Stimulated activated CD8-positive, alpha-beta memory T cell treated with anti-CD3 and anti-CD28 coated beads, Interleukin-7, amount 100 ng/mL, for 24 hours (primary cell): ENCODE data around the gene NEDD4L.
"Not testable (repeated sequence)": the region's sequence is repeated elsewhere in the genome, so short reads cannot be mapped to it uniquely, and the experiment has no call there.

ENCODE experiments used
- DNase-seq: peaks from one replicate; pipeline ENCODE4 v3.0.0-alpha.2; 2020; ENCODE audit warnings: low read depth

The NEDD4L gene

GRCh38 chr18:58418361-58418760 is 374.3 kb downstream of the NEDD4L start:
- DNase-seq, result no peak

DNA sequence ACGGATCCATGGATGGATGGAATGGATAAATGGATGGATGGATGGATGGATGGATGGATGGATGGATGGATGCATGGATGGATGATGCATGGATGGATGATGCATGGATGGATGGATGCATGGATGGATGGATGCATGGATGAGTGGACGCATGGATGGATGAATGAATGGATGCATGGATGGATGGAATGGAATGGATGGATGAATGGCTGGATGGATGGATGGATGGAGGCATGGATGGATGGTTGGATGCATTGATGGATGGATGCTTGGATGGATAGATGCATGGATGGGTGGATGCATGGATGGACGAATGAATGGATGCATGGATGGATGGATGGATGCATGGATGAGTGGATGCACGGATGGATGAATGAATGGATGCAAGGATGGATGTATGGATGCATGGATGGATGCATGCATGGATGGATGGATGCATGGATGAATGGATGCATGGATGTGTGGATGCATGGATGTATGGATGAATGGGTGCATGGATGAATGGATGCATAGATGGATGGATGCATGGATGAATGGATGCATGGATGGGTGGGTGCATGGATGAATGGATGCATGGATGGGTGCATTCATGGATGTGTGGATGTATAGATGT is 375.7 kb downstream of the NEDD4L start:
- DNase-seq, result no peak

DNA sequence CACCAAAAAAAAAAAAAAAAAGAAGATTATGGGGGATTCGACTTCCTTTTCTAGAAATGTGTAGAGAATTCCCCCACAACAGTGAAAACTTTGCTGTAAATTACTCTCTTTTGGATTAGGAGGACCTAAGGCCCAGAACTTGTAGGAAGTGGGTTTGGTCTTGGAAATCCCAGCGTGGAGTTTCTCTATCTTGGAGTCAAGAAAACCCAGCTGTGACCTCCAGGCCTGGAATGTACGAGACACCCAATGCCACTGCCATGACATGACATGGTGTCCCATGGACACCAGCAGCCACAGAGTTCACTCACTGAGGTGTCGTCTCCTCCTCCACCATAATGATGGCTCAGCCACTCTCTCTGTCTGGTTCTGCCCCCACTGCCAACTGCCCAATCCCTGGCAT is 382.6 kb downstream of the NEDD4L start:
- DNase-seq, result no peak

GRCh38 chr18:58427321-58427720 is 383.3 kb downstream of the NEDD4L start:
- no peak for DNase-seq

DNA sequence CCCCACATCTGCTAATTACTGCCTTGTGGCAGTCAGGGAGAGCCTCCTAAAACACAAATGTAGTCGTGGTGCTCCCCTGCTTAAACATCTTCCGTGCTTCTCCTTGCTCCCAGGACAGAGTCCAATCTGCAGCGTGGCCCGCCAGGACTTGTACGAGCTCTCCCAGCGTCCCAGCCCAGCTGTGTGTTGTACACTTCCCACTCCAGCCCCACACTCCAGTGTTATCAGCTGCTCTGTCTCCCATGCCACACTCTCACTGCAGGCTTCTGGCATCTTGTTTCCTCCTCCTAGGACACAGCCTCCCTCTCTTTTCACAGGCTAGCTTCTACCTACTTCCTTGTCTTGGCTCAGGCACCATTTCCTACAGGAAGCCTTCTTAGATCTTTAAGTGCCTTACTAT is 385.4 kb downstream of the NEDD4L start:
- DNase-seq, result no peak

GRCh38 chr18:58431215-58431614 is 387.2 kb downstream of the NEDD4L start:
- DNase-seq, result no peak

DNA sequence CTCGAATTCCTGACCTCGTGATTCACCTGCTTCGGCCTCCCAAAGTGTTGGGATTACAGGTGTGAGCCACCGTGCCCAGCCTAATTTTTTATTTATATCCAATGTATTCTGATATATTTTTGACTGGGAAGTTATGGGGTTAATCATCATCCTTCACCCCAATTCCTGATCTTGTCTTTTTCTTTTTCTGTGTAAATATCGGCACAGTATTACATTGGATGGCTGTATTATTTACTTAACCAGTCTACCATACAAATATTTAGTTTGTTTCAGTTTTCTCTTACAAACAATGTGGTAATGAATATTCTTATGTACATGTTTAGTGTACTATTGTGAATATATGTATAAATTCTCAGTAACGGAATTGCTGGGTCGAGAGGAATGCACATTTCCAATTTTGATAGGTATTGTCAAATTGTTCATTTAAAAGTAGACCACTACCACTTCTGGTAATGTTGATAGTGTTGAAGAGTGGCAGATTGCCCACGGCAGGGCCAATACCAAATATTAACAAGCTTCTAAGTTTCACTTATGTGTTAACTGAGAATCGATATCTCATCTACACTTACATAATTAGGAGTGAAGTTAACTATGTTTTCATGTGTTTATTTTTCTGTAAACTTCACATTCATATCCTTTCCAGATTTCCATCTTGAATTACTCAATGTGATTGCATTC is 388.2 kb downstream of the NEDD4L start:
- no peak for DNase-seq

- DNase-seq, result not testable (repeated sequence)
Measured at GRCh38 chr18:58435221-58436005, 391.4 kb downstream of the NEDD4L start.

DNA sequence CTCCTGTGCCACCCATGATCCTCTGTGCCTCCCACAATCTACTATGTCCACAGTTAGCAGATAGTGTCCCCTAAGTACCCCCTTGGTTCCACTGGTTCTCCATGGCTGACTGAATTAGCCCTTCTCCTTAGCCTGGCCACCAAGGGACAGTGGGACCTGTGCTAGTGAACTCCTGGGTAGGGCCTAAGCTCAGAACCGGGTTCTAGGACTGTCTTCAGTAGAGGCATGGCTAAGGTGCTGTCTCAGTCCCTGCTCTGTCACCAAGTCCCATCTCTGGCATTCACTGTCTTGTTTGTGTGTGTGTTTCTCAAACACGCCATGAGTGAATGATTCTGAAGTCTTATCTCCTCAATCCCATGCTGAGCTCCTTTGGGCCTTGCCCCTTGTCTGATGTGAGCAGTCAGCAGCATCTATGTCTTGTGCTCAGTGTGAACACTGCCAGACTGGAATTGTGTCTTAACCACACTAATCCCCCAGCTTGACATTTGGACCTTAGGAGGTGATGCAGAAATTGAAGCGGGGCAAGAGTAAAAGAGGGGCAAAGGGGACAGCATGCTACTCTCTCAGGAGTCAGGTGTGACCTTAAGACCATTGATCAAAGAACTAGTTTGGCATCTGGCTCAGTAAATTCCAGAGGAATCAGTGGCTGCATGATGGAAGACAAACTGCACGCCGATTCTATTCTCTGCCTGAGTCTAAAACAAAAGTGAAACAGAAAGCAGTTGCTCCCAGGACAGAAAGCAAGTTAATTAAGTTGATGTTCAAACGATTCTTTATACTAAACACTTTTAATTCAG is 394.3 kb downstream of the NEDD4L start:
- DNase-seq, result no peak

GRCh38 chr18:58438958-58439300 is 394.9 kb downstream of the NEDD4L start:
- no peak for DNase-seq

DNA sequence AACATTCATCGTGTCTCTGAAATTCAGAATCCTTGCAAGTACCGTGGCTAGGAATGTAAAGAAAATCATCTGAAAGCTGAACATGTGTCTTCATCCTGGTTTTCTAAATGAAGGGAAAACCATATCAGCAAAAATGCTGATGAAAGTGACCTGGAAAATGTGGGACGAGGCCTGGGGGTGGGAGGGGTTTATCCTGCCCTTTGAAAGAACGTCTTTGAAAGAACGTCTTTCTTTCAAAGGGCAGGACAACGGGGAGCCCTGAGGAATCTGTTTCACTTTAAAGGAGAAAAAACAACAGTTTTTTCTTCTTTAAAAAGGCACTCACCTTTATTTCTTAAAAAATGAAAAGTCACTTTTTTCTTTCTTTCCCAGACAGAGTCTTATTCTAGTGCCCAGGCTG is 399.6 kb downstream of the NEDD4L start:
- DNase-seq, result no peak

DNA sequence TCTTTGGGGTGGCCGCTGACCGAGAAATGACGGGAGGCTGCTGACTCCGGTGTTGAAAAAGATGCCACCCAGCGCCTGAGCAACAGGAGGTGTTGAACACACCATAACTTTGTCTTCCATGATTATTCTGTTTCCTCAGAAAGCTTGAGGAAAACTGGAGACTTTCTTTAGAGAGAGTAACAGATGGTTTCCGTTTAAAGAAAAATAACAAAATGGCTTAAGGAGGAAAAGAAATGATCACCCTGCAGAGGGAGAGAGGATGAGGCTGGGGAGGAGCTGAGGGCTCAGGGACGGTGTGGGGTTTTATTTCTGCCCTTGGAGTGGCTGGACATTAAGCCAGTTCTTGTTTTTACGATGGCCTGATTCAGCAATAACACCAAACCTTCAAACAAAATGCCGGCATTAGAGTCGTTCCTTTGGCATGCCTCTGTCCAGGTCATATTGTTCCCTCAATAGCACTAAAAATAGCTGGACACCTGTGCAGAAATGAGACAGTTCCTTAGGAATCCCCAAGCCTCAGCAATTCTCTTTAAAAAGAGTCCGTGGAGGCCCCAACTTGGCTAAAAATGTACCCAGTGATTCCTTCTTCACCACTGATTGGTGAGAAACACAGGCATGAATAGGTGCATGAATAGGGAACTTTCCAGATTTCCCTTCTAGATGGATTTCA is 402.5 kb downstream of the NEDD4L start:
- no peak for DNase-seq

DNA sequence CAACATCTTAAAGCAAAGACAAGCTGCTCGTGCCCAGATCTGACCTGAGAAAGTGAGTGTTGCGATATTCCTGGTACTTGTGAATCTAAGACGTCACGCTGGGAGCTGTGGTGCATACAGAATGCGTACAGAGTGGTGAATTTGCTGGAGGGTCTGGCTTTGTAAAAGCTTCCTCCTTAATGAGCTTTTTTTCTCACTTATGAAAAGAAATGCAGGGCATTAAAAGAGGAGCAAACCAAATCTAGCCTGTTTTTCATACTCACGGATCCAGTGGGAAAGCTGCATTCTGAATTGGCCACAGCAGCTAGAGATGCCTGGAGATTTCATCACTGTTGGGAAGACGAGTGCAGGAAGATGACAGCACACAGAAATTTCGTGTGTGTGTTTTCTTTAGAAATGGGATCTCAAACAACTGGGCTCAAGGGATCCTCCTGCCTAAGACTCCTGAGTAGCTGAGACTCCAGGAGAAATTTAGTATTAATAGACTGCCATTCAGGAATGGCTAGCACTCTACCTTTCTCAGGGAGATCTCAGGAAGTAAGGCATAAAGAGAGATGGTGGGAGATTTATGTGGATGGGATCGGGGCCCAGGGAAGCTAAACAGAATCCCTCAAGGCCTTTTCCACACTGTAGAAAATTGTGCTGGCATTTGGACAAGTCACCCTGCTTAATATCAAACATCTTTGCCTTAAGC is 403.5 kb downstream of the NEDD4L start:
- DNase-seq, result no peak

- no peak for DNase-seq
Measured at GRCh38 chr18:58449464-58449863, 405.4 kb downstream of the NEDD4L start.
